Activated naive CD8-positive, alpha-beta T cell treated with anti-CD3 and anti-CD28 coated beads, Interleukin-2, amount 10 ng/mL, durations not matched to agents 7 days and 5 days (primary cell): Measurements from ENCODE around the gene EIF4G1. TPM values are rescaled to one million over a fixed set of nuclear protein-coding genes. Genes with fewer than 3 reads are reported as not detected.
"Not testable (repeated sequence)": the region's sequence is repeated elsewhere in the genome, so short reads cannot be mapped to it uniquely, and the experiment has no call there.

Experiments
- ATAC-seq: fragments of 150-1000 bp; cut with Tn5 transposase; one replicate; pipeline ENCODE4 v1.10.0; 2021; ENCODE audit warnings: low read depth, moderate library complexity
- POLR2A ChIA-PET: fragments of 350-600 bp; sonication (Branson Sonifier 250); formaldehyde crosslinking; loops from one replicate; lab custom pipeline; 2021; ENCODE audit warnings: antibody characterized with exemption; lab: Charles Lee
- DNase-seq: peaks from one replicate; pipeline ENCODE4 v3.0.0; 2021
- H3K27ac Mint-ChIP-seq: one replicate; pipeline ENCODE4 v1.8.0; 2022; ENCODE audit warnings: mild to moderate bottlenecking, mixed read lengths
- H3K27me3 Mint-ChIP-seq: one replicate; pipeline ENCODE4 v1.8.0; 2022; ENCODE audit warnings: mild to moderate bottlenecking, moderate library complexity, mixed read lengths
- H3K36me3 Mint-ChIP-seq: one replicate; pipeline ENCODE4 v1.8.0; 2021; ENCODE audit warnings: mild to moderate bottlenecking, mixed read lengths
- H3K4me1 Mint-ChIP-seq: one replicate; pipeline ENCODE4 v1.8.0; 2021; ENCODE audit warnings: mixed read lengths
- H3K4me3 Mint-ChIP-seq: one replicate; pipeline ENCODE4 v1.8.0; 2022; ENCODE audit warnings: mild to moderate bottlenecking, moderate library complexity, mixed read lengths
- H3K9me3 Mint-ChIP-seq: one replicate; pipeline ENCODE4 v1.8.0; 2021; ENCODE audit warnings: mixed read lengths
- total RNA-seq, 2 experiments: library from RNA; stranded (reverse); gene quantifications; one replicate each; pipeline ENCODE4 v1.2.3, GENCODE V29; 2021

Gene EIF4G1, protein sequence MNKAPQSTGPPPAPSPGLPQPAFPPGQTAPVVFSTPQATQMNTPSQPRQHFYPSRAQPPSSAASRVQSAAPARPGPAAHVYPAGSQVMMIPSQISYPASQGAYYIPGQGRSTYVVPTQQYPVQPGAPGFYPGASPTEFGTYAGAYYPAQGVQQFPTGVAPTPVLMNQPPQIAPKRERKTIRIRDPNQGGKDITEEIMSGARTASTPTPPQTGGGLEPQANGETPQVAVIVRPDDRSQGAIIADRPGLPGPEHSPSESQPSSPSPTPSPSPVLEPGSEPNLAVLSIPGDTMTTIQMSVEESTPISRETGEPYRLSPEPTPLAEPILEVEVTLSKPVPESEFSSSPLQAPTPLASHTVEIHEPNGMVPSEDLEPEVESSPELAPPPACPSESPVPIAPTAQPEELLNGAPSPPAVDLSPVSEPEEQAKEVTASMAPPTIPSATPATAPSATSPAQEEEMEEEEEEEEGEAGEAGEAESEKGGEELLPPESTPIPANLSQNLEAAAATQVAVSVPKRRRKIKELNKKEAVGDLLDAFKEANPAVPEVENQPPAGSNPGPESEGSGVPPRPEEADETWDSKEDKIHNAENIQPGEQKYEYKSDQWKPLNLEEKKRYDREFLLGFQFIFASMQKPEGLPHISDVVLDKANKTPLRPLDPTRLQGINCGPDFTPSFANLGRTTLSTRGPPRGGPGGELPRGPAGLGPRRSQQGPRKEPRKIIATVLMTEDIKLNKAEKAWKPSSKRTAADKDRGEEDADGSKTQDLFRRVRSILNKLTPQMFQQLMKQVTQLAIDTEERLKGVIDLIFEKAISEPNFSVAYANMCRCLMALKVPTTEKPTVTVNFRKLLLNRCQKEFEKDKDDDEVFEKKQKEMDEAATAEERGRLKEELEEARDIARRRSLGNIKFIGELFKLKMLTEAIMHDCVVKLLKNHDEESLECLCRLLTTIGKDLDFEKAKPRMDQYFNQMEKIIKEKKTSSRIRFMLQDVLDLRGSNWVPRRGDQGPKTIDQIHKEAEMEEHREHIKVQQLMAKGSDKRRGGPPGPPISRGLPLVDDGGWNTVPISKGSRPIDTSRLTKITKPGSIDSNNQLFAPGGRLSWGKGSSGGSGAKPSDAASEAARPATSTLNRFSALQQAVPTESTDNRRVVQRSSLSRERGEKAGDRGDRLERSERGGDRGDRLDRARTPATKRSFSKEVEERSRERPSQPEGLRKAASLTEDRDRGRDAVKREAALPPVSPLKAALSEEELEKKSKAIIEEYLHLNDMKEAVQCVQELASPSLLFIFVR (N-terminal part only)
- total RNA-seq = 100 to 1,000 TPM; 253 to 258 TPM

DNA sequence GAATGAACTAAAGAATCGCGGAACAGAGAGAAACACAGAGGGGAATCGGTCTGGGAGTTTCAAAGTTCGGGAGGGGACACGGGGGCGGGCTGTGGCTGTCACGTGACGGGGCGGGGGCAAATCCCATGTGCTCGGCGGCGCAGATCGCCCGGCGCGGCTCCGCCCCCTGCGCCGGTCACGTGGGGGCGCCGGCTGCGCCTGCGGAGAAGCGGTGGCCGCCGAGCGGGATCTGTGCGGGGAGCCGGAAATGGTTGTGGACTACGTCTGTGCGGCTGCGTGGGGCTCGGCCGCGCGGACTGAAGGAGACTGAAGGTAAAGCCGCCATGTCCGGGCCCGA lies at the start of gene EIF4G1:
TSS of gene EIF4G1 (plus strand) at position 244 of the 337 bp plus-strand sequence. CDS start 1,191 bp downstream, outside the sequence.
- peaks cover 13% of the 10 kb centered on the region for H3K36me3 Mint-ChIP-seq
- ATAC-seq (peak; percentile 87), DNase-seq (peak; percentile 96)
- no peaks in the 10 kb centered on the region for H3K27me3 Mint-ChIP-seq
- no peaks in the 10 kb centered on the region for H3K9me3 Mint-ChIP-seq
- POLR2A ChIA-PET = no interaction called here
- peak within 1 kb of the TSS; percentile 86 for H3K27ac Mint-ChIP-seq
- peak within 1 kb of the TSS; percentile 89 for H3K4me3 Mint-ChIP-seq
- H3K4me1 Mint-ChIP-seq = peaks cover 24% of the 10 kb centered on the region

DNA sequence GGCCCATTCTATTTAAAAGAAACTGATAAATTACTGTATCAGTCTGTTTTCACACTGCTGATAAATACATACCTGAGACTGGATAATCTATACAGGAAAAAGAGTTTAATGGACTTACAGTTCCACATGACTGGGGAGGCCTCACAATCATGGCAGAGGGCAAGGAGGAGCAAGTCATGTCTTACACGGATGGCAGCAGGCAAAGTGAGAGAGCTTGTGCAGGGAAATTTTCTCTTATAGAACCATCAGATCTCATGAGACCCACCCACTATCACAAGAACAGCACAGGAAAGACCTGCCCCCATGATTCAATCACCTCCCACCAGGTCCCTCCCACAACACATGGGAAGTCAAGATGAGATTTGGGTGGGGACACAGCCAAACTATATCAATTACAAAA lies 47.2 kb upstream of the EIF4G1 start:
- H3K9me3 Mint-ChIP-seq, H3K27ac Mint-ChIP-seq, H3K4me3 Mint-ChIP-seq, H3K36me3 Mint-ChIP-seq, H3K4me1 Mint-ChIP-seq, DNase-seq, ATAC-seq, POLR2A ChIA-PET: not testable (repeated sequence)
- peaks cover 47% of the 10 kb centered on the region for H3K27me3 Mint-ChIP-seq

DNA sequence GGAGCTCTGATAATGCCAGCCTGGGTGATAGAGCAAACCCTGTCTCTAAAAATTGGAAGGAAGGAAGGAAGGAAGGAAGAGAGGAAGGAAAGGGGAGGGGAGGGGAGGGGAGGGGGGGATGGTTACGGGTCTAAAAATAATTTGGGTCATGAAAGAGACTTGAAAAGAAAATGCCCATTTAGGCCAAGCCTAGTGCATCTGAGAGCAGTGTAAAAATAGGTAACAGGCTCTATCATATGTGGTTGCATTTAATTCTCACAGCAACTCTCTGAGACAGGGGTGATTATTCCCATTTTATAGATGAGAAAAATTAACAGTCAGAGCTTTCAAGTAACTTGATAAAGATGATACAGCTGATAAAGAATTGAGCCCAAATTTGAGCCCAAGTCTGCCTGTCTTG lies 42.1 kb upstream of the EIF4G1 start:
- Mint-ChIP-seq H3K4me3 (no peak overlapping the region), H3K9me3 (no peaks in the 10 kb centered on the region), H3K27me3 (peaks cover 52% of the 10 kb centered on the region), H3K4me1 (peaks cover 2% of the 10 kb centered on the region), H3K36me3 (no peaks in the 10 kb centered on the region), H3K27ac (no peak overlapping the region)
- POLR2A ChIA-PET = no interaction called here
- DNase-seq (no peak), ATAC-seq (no peak)

DNA sequence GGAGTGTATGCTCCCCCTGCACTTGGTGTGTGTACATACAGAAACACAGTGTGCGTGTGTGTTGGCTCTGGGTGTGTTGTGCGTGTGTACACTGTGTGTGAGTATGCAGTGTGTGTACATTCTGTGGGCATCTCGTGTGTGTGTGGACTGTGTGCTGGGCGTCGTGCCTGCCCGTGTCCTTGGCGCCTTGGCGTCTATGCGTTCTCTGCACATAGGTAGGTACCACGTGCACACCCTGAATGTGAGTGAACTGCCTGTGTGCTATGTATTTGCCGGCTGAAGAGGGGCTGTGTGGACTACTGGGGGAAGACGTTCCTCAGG lies 39.1 kb upstream of the EIF4G1 start:
- no peak for DNase-seq
- POLR2A ChIA-PET = no interaction called here
- Mint-ChIP-seq H3K36me3 (no peaks in the 10 kb centered on the region), H3K4me3 (no peak overlapping the region), H3K27ac (no peak overlapping the region), H3K4me1 (peaks cover 2% of the 10 kb centered on the region), H3K9me3 (no peaks in the 10 kb centered on the region), H3K27me3 (peaks cover 47% of the 10 kb centered on the region)
- no peak for ATAC-seq

GRCh38 chr3:184275961-184276910 lies 38.2 kb upstream of the EIF4G1 start, which contains the start of gene ECE2:
Gene ECE2, plus strand, starts transcription at chr3:184276022. Its CDS starts 132 bp downstream, at chr3:184276154.
- no peaks in the 10 kb centered on the region for H3K9me3 Mint-ChIP-seq
- peaks cover 48% of the 10 kb centered on the region for H3K27me3 Mint-ChIP-seq
- no peak within 1 kb of the TSS for H3K4me3 Mint-ChIP-seq
- peaks cover 2% of the 10 kb centered on the region for H3K4me1 Mint-ChIP-seq
- no peak within 1 kb of the TSS for H3K27ac Mint-ChIP-seq
- POLR2A ChIA-PET = no interaction called here
- DNase-seq (no peak), ATAC-seq (no peak)
- no peaks in the 10 kb centered on the region for H3K36me3 Mint-ChIP-seq

DNA sequence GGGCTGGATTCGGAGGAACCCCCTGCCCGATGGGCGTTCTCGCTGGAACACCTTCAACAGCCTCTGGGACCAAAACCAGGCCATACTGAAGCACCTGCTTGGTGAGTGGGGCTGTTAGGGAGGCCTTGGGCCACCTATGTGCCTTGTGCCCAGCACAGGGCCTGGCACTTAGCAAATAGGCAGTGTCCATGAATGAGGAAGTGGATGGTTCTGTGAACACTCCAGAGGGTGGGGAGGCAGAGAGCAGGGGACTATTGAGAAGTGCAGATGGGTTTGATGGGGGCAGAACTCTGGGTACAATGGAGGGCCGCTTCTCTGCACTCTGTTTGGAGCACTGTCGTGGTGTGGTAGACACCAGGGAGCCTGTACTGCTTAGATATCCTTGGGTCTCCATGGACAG lies 37.0 kb upstream of the EIF4G1 start:
- Mint-ChIP-seq H3K36me3 (no peaks in the 10 kb centered on the region), H3K4me3 (no peak overlapping the region), H3K9me3 (no peaks in the 10 kb centered on the region), H3K27ac (no peak overlapping the region), H3K27me3 (peaks cover 38% of the 10 kb centered on the region), H3K4me1 (peaks cover 2% of the 10 kb centered on the region)
- ATAC-seq (no peak), DNase-seq (no peak)
- POLR2A ChIA-PET = no interaction called here

DNA sequence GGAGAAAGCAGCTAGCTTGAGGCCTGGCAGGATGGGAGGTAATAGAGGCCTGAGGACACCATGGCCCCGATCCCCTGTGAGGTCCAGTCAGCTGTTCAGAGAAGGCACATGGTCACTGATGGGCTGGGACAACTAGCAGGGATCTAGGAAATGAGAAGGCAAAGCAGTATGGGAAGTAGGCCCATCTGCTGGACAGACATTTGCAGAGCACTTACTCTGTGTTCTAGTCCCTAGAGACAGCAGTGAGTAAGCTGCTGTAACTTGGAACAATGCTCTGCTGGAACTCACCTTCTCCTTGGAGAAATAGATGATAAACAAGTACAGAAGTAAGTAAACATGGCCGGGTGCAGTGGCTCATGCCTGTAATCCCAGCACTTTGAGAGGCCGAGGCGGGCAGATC lies 31.5 kb upstream of the EIF4G1 start:
- peaks cover 12% of the 10 kb centered on the region for H3K27me3 Mint-ChIP-seq
- DNase-seq (no peak), ATAC-seq (no peak)

DNA sequence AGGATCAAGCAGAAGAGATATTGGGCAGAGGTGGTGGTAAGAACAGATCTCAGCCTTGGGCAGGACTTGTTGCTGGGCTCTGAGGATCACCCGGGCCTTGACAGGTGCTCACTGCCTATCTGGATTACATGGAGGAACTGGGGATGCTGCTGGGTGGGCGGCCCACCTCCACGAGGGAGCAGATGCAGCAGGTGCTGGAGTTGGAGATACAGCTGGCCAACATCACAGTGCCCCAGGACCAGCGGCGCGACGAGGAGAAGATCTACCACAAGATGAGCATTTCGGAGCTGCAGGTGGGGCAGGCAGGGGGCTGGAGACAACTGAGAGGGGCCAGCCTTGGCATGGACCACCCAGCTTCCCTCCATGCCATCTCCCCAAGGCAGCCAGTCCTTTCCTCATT lies 30.7 kb upstream of the EIF4G1 start:
- Mint-ChIP-seq H3K4me3 (no peak overlapping the region), H3K9me3 (no peaks in the 10 kb centered on the region), H3K27me3 (peaks cover 12% of the 10 kb centered on the region), H3K27ac (no peak overlapping the region), H3K36me3 (no peaks in the 10 kb centered on the region), H3K4me1 (no peaks in the 10 kb centered on the region)
- POLR2A ChIA-PET = no interaction called here
- ATAC-seq (no peak), DNase-seq (no peak)

More for the DNA sequence above, 31.5 kb upstream of the EIF4G1 start:
- Mint-ChIP-seq H3K36me3 (no peaks in the 10 kb centered on the region), H3K4me1 (no peaks in the 10 kb centered on the region), H3K27ac (no peak overlapping the region), H3K4me3 (no peak overlapping the region), H3K9me3 (no peaks in the 10 kb centered on the region)
- POLR2A ChIA-PET = interaction anchor here (0.6 kb wide), 1 partner anchor 79 kb away, joined by 3 read pairs; no protein-coding TSS in a partner anchor

GRCh38 chr3:184284696-184285095 lies 29.7 kb upstream of the EIF4G1 start:
- H3K4me1 Mint-ChIP-seq = peaks cover 3% of the 10 kb centered on the region
- H3K27me3 Mint-ChIP-seq = peaks cover 9% of the 10 kb centered on the region
- POLR2A ChIA-PET = no interaction called here
- ATAC-seq (peak; percentile 57), DNase-seq (no peak)
- H3K27ac Mint-ChIP-seq = no peak overlapping the region
- H3K4me3 Mint-ChIP-seq = no peak overlapping the region
- H3K9me3 Mint-ChIP-seq = no peaks in the 10 kb centered on the region
- no peaks in the 10 kb centered on the region for H3K36me3 Mint-ChIP-seq

- peak; percentile 73 for DNase-seq
Observed at GRCh38 chr3:184289426-184289938, 24.9 kb upstream of the EIF4G1 start.

GRCh38 chr3:184290331-184290730 lies 24.1 kb upstream of the EIF4G1 start:
- POLR2A ChIA-PET = no interaction called here
- peaks cover 8% of the 10 kb centered on the region for H3K27me3 Mint-ChIP-seq
- no peak overlapping the region for H3K27ac Mint-ChIP-seq
- no peaks in the 10 kb centered on the region for H3K36me3 Mint-ChIP-seq
- no peak overlapping the region for H3K4me3 Mint-ChIP-seq
- no peaks in the 10 kb centered on the region for H3K9me3 Mint-ChIP-seq
- DNase-seq (no peak), ATAC-seq (no peak)
- H3K4me1 Mint-ChIP-seq = peaks cover 3% of the 10 kb centered on the region

More at GRCh38 chr3:184289426-184289938, 24.9 kb upstream of the EIF4G1 start:
- Mint-ChIP-seq H3K36me3 (no peaks in the 10 kb centered on the region), H3K4me3 (no peak overlapping the region), H3K27me3 (peaks cover 4% of the 10 kb centered on the region), H3K27ac (no peak overlapping the region), H3K9me3 (no peaks in the 10 kb centered on the region), H3K4me1 (peaks cover 3% of the 10 kb centered on the region)
- POLR2A ChIA-PET = no interaction called here
- ATAC-seq = peak; percentile 68

DNA sequence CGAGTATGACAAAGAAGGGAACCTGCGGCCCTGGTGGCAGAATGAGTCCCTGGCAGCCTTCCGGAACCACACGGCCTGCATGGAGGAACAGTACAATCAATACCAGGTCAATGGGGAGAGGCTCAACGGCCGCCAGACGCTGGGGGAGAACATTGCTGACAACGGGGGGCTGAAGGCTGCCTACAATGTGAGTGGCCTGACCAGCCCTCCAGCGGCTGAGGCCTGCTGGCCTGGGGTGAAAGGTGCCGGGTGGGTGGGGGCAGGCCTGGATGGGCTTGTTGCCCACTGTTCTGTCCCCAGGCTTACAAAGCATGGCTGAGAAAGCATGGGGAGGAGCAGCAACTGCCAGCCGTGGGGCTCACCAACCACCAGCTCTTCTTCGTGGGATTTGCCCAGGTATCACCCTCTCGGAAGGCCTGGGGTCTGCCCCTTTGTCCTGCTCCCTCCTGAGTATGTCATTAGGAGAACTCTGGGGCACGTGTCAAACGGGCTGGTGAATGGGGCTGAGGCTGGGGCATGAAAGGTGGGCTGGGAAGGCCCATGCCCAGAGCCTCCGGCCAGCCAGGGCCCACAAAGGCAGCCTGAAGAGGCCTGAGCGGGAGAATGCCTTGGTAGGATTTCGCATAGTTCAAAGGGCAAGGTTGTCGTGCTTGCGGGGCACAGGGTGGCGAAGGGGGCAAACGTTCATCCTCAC lies 23.2 kb upstream of the EIF4G1 start:
- peaks cover 5% of the 10 kb centered on the region for H3K27me3 Mint-ChIP-seq
- H3K4me1 Mint-ChIP-seq = peaks cover 3% of the 10 kb centered on the region
- peak overlapping the region; percentile 45 for H3K27ac Mint-ChIP-seq
- no peaks in the 10 kb centered on the region for H3K36me3 Mint-ChIP-seq
- DNase-seq (no peak), ATAC-seq (no peak)
- H3K4me3 Mint-ChIP-seq = no peak overlapping the region
- POLR2A ChIA-PET = no interaction called here
- H3K9me3 Mint-ChIP-seq = no peaks in the 10 kb centered on the region
